A549 treated with Mapracorat at 1 μM for 4 hours (cell line): ENCODE results near the gene RS1. TPM values are rescaled to one million over a fixed set of nuclear protein-coding genes. Genes with fewer than 3 reads are reported as not detected.

ENCODE experiments used
- total RNA-seq: library from RNA; stranded (reverse); fragments of 200-300 nt; extraction: Qiagen RNA extraction; gene quantifications from 5 replicates; pipeline ENCODE4 v1.2.3, GENCODE V29; 2022

RS1 gene
- not detected in 5 replicates for total RNA-seq

GRCh38 chrX:18672008-18672407 is at the start of gene RS1:
RS1 (minus strand) TSS chrX:18672108; CDS start chrX:18672068, 40 bp downstream.

GRCh38 chrX:18707426-18708049 is 35.6 kb upstream of the RS1 start, which contains the start of gene PPEF1:
PPEF1 (plus strand) TSS chrX:18707645; CDS start chrX:18707781, 136 bp downstream.

Other genes starting within 250 kb of the RS1 start
- 3.8 to 6.1 TPM (median 5.5 TPM) in 5 replicates for gene CDKL5, start 246.5 kb downstream of the RS1 start, total RNA-seq
- 0.86 to 1.4 TPM (median 1.1 TPM) in 5 replicates for gene PPEF1, start 35.5 kb upstream of the RS1 start, total RNA-seq